HG02571 (cell line): ENCODE data around the gene MTHFSD.

Source experiments
- ATAC-seq: cut with Tn5 transposase; IDR thresholded peaks from one replicate; pipeline ENCODE4 v1.9.1; 2021; ENCODE audit warnings: mild to moderate bottlenecking, moderate library complexity; ENCODE audit not compliant: unreplicated experiment

The MTHFSD gene

DNA sequence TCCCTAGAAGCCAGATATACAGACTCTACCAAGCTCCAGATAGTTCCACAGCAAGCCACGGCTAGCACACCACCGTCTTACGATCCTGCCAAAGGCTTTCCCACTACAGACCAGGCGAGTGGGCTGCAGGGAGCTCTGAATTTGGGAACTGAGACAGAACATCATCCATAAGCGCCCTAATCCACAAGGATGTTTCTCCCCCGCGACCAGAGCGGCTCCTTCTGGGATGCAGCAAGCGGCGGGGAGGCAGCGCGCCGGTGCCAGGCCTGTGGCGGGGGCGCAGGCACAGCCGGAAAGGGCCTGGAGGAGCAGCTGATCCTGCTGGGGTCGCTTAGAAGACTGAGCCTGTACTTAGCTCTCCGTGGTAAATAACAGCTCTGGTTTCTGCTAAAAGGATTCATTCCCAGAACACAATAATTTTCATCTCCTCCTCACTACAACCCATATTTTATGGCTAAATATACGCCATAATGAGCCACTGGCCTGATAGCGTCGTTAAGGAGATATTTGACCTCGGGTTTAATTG lies 60.9 kb downstream of the MTHFSD start:
- ATAC-seq: no peak

GRCh38 chr16:86492961-86493629 lies 61.9 kb downstream of the MTHFSD start:
- ATAC-seq: no peak

GRCh38 chr16:86492267-86492960 lies 62.6 kb downstream of the MTHFSD start:
- no peak for ATAC-seq

DNA sequence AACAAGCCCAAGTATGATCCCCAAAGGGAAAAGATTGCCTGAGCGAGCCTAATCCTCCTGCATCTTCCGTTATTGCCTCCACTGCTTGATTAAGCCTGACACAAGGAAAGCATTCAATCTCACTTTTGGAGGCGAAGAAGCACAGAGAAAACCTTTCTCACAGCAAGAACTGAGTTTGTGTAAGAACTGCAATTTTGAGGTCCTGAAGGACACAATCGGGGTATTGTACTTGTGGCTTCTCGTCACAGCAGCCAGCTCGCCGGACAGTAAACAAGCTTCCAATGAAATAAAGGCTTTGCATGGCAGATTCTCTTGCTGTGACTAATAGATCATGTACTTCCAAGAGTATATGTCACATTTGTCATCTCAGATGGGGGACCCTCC lies 63.4 kb downstream of the MTHFSD start:
- no peak for ATAC-seq

DNA sequence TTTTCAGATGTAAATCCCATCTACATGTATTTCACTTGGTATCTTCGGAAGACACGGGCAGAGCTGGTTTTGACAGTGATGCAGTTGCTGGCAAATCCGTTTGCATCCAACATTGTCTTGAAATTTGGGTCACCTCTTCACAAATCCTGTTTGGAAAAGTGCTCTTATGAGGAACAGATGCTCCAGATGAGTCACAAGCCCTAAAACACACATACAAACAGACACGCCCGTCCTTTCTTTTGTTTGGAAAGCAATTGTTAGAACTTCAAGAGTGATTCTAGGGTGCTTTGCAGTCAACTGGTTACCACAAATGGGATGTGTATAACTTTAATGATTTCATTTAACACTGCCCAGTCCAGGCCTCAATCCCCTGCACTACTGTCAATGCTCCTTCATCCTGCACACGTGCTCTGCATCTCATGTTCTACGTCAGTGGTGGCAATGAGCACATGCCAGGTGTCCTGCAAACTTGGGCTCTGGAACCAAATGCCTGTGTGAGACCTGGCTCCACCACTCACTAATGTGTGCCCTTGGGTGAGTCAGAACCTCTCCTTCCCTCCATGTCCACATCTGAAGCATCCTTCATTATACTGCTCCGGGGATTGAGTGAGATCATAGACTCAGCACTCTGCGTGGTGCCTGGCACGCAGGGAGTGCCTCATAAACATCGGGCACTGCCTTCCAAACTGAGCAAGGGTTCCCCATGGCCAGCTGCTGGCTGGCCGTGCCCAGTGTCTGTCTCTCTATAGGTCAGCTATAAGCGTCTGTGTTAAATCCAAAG lies 64.0 kb downstream of the MTHFSD start:
- ATAC-seq: no peak

DNA sequence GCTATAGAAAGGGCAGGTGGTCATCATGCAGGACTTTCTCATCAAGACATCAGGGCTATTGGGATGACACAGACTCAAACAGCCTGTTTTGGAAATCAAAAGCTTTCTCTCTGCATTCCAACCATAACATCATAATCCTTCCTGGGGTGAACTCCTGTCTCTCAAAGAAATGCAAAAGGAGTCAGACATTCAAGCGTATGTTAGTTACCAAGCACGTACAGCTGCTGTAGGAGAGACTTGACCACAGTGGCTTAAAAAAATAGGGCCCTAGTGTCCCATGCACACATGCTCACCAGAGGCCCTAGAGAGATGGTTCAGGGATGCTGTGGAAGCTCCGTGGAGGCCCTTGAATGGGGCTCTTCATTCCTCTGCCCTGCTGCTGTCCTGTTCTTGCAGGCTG lies 69.3 kb downstream of the MTHFSD start:
- no peak for ATAC-seq

DNA sequence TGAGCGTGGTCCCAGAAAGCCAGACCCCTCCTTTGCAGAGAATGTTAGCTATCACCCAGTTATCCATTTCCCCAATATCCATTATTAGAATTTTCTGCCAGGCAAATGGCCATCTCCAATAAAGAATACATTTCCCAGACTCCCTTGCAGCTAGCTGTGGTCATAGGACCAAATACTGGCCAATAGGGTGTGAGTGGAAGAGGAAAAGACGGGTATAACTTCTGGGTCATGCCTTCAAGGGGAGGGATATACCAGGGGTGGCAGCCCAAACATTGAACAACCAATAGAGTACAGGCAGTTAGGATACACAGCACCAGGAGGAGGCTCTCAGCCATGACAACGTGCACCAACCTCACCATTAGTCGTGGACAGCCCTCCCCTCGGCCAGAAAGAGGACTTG lies 70.8 kb downstream of the MTHFSD start:
- ATAC-seq: no peak

GRCh38 chr16:86481607-86482006 lies 73.4 kb downstream of the MTHFSD start:
- ATAC-seq: no peak

DNA sequence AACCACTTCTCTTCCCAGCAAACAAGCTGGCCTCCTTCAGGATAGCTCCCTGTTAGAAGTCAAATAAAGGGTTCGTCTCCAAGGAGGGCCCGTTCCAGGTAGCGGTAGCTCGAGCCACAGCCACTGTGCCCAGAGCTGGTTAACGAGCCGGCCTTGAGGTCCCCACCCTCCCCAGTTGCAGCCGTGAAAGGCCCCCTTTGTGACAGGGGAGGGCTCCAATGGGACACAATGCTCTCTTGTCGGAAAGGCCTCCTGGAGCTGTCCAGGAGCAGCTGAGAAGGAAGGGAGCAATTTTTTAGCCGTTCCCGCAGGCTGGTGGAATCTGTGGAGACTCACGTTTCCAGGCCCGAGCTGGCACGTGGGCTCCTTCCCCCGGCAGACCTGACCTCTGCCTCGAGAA lies 74.6 kb downstream of the MTHFSD start:
- no peak for ATAC-seq
